ENCODE results near the gene NISCH.

NISCH gene

GRCh38 chr3:52435246-52436101, 19.9 kb upstream of the NISCH start:
- TF ChIP-seq TAF1 (IDR thresholded peaks at IDR 0.05; ENCODE audit: low read depth): no peak
- no peak for TF ChIP-seq EGR1 (IDR thresholded peaks at IDR 0.05)
- TF ChIP-seq TCF12 (IDR thresholded peaks at IDR 0.05; ENCODE audit: low read depth): no peak
- TF ChIP-seq YY1 (IDR thresholded peaks at IDR 0.05; ENCODE audit: low read depth): no peak
- TF ChIP-seq TEAD4 (IDR thresholded peaks at IDR 0.05): no peak
- no peak for TF ChIP-seq CREB1 (IDR thresholded peaks at IDR 0.05; ENCODE audit: low read depth)
- TF ChIP-seq, protein P1, sequence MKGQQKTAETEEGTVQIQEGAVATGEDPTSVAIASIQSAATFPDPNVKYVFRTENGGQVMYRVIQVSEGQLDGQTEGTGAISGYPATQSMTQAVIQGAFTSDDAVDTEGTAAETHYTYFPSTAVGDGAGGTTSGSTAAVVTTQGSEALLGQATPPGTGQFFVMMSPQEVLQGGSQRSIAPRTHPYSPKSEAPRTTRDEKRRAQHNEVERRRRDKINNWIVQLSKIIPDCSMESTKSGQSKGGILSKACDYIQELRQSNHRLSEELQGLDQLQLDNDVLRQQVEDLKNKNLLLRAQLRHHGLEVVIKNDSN (IDR thresholded peaks at IDR 0.05): no peak
- no peak for TF ChIP-seq FOXM1 (IDR thresholded peaks at IDR 0.05; ENCODE audit: borderline replicate concordance, low read depth)
- TF ChIP-seq RAD21 (IDR thresholded peaks at IDR 0.05; ENCODE audit: low read depth): no peak
- TF ChIP-seq ZBTB7A (IDR thresholded peaks at IDR 0.05; ENCODE audit: low read depth): no peak
- TF ChIP-seq, protein P2, sequence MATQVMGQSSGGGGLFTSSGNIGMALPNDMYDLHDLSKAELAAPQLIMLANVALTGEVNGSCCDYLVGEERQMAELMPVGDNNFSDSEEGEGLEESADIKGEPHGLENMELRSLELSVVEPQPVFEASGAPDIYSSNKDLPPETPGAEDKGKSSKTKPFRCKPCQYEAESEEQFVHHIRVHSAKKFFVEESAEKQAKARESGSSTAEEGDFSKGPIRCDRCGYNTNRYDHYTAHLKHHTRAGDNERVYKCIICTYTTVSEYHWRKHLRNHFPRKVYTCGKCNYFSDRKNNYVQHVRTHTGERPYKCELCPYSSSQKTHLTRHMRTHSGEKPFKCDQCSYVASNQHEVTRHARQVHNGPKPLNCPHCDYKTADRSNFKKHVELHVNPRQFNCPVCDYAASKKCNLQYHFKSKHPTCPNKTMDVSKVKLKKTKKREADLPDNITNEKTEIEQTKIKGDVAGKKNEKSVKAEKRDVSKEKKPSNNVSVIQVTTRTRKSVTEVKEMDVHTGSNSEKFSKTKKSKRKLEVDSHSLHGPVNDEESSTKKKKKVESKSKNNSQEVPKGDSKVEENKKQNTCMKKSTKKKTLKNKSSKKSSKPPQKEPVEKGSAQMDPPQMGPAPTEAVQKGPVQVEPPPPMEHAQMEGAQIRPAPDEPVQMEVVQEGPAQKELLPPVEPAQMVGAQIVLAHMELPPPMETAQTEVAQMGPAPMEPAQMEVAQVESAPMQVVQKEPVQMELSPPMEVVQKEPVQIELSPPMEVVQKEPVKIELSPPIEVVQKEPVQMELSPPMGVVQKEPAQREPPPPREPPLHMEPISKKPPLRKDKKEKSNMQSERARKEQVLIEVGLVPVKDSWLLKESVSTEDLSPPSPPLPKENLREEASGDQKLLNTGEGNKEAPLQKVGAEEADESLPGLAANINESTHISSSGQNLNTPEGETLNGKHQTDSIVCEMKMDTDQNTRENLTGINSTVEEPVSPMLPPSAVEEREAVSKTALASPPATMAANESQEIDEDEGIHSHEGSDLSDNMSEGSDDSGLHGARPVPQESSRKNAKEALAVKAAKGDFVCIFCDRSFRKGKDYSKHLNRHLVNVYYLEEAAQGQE (IDR thresholded peaks at IDR 0.05; ENCODE audit: low read depth): no peak
- TF ChIP-seq NFIC (IDR thresholded peaks at IDR 0.05): no peak
- TF ChIP-seq, protein P3, sequence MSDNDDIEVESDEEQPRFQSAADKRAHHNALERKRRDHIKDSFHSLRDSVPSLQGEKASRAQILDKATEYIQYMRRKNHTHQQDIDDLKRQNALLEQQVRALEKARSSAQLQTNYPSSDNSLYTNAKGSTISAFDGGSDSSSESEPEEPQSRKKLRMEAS (IDR thresholded peaks at IDR 0.05): no peak
- TF ChIP-seq EP300 (IDR thresholded peaks at IDR 0.05; ENCODE audit: borderline replicate concordance): no peak
- no peak for TF ChIP-seq CEBPB (IDR thresholded peaks at IDR 0.05)

DNA sequence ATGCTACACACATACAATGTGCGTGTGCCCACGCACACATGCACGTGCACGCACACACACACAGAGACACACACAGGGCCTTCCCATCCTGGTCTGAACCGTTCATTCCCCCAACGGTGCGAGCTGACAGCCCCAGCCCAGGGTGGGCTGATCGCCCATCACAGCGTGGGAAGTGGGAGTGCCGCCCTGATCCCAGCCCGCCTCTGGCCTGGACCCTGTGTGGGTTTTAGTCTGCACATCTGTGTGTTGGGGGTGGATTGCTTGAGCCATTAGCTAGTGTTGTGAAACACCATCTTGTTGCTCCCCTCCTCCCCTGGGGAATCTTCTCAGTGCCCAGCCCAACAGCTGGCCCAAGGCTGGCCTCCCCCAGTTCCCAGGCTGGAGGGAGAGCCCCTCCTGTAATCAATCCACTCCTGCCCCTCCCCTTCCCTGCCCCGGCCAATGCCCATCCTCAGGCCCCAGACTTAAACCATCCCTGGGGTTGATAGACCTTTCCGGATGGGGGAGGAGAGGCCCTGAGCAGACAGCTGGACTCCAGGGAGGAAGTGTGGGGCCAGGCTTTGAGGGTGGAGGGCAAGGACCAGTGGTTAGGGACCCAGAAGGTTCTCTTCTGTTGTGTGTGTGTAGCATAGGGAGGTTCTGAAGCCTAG, 18.8 kb upstream of the NISCH start:
- TF ChIP-seq NFIC (IDR thresholded peaks at IDR 0.05): no peak
- no peak for TF ChIP-seq TAF1 (IDR thresholded peaks at IDR 0.05; ENCODE audit: low read depth)
- no peak for TF ChIP-seq TCF12 (IDR thresholded peaks at IDR 0.05; ENCODE audit: low read depth)

- TF ChIP-seq TCF12 (IDR thresholded peaks at IDR 0.05; ENCODE audit: low read depth): no peak
- TF ChIP-seq, protein P3 (IDR thresholded peaks at IDR 0.05): no peak
- TF ChIP-seq NFIC (IDR thresholded peaks at IDR 0.05): peak; percentile 86
- TF ChIP-seq, protein P2 (IDR thresholded peaks at IDR 0.05; ENCODE audit: low read depth): no peak
Observed at GRCh38 chr3:52437326-52438103, 17.9 kb upstream of the NISCH start.

GRCh38 chr3:52438104-52438376, 17.4 kb upstream of the NISCH start:
- TF ChIP-seq, protein P1 (IDR thresholded peaks at IDR 0.05): no peak
- TF ChIP-seq TCF12 (IDR thresholded peaks at IDR 0.05; ENCODE audit: low read depth) (no peak), CREB1 (IDR thresholded peaks at IDR 0.05; ENCODE audit: low read depth) (no peak), EP300 (IDR thresholded peaks at IDR 0.05; ENCODE audit: borderline replicate concordance) (no peak), TAF1 (IDR thresholded peaks at IDR 0.05; ENCODE audit: low read depth) (no peak), EGR1 (IDR thresholded peaks at IDR 0.05) (no peak), TEAD4 (IDR thresholded peaks at IDR 0.05) (no peak)
- TF ChIP-seq, protein P2 (IDR thresholded peaks at IDR 0.05; ENCODE audit: low read depth): no peak
- TF ChIP-seq, protein P3 (IDR thresholded peaks at IDR 0.05): no peak

All from Ishikawa (cell line).